HG03045 (cell line): ENCODE measurements around the gene ACAA1.
"Not testable (repeated sequence)": the region's sequence is repeated elsewhere in the genome, so short reads cannot be mapped to it uniquely, and the experiment has no call there.

Experiments
- ATAC-seq: cut with Tn5 transposase; IDR thresholded peaks from one replicate; pipeline ENCODE4 v1.9.1; 2021; ENCODE audit warnings: mild to moderate bottlenecking, moderate library complexity; ENCODE audit not compliant: unreplicated experiment

Gene ACAA1

GRCh38 chr3:38137615-38138348, 855 bp upstream of the ACAA1 start:
- no peak for ATAC-seq

DNA sequence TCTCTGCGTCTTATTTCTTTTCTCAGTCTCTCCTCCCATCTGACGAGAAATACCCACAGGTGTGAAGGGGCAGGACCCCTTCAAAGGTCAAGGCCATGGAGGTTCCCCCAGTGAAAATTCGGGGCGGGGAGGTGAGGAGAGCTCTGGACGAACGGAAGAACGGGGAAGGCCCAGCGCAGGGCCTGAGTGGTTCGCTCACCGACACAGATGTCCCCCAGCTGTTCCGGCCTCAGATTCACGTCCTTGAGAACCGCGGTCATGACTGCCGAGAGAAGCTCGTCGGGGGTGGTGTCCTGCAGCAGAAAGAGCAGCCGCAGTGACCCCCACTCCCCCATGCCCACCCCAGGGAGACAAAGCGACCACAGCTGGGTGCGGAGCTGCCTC, 542 bp downstream of the ACAA1 start:
- ATAC-seq = no peak

DNA sequence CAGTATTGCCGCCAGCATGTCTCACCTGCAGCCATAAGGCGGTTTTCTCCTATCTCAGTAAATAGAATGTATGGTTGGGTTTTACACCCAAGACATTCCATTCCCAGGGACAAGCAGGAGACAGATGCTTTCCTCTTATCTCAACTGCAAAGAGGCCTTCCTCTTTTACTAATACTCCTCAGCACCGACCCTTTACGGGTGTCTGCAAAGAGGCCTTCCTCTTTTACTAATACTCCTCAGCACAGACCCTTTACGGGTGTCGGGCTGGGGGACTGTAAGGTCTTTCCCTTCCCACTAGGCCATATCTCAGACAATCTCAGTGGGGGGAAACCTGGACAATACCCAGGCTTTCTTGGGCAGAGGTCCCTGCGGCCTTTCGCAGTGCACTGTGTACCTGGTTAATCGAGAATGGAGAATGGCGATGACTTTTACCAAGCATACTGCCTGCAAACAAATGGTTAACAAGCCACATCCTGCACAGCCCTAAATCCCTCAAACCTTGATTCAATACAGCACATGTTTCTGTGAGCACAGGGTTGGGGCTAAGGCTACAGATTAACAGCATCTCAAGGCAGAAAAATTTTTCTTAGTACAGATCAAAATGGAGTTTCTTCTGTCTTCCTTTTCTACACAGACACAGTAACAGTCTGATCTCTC, 1.2 kb downstream of the ACAA1 start:
- not testable (repeated sequence) for ATAC-seq

GRCh38 chr3:38134517-38135143, 2.3 kb downstream of the ACAA1 start:
- ATAC-seq = not testable (repeated sequence)

DNA sequence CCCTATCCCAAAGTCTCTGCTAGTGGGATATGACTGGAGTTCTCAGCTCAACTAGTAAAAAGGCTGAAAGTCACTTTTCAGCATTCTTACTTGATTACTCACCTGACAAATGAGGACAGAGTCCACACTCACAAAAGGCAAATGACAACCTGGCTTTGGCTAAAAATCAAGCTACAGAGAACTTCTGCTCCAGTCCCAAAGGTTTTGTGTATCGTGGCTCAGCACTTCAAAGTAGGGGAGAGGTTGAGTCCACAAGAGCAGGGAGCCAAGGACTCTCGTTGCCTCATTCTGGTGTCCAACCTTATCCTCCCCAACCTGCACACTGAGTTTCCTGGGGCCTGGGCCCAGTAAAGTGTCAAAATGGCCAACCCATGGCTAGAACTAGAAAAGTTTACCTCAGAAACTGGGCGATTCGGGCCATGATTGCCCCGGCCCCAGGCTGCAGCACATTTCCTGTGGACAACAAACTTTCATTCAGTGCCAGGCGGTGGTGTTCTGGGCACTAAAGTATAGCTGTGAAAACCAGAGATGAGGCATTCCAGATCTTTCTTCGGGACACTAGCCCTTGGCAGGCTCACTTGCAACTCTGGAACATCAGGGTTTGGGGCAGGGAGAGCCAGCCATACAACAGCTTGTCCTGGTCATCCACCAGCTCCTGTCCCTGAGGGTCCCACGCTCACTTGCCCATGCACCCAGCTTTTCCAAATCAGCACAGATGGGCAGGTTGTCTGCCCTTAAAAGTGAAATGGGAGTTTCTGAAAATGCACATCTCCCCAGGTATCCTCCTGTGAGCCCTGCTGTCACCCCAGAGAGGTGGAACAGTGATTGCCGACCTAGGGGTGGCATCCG, 3.1 kb downstream of the ACAA1 start:
- ATAC-seq = no peak

GRCh38 chr3:38133209-38133556, 3.7 kb downstream of the ACAA1 start:
- ATAC-seq = no peak

DNA sequence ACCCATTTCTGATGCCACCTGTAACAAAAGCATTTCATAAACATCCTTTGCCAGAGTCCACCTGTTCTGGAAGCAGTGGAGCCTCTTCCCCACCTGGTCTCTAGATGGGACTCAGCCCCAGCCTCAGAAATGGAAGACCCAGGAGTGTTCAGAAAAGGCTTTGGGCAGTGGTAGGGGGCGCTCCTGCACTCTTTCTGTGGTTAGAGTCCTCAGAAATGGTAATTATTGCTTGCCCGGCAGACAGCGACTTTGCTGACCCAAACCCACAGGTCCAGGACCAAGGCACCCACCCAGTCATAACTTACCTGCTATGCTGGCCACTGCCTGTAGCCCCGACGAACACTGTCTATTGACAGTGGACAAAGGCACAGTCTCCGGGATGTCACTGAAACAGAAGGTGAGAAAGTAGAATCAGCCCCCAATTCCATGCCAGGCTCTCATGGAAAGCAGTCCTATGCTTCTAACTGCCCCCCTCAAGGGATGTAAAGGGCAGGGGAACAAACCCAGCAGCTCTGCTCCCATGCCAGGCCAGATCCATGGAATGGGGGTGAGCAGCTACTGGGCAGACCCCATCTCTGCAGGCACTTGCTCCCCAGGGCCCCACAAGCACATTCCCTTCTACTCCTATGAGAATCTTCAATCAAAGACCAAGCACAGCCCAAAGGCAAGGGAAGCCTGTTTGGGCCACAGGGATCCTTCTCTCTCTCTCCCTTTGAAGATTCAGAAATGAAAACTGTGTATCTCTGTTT, 5.1 kb downstream of the ACAA1 start:
- ATAC-seq = no peak

DNA sequence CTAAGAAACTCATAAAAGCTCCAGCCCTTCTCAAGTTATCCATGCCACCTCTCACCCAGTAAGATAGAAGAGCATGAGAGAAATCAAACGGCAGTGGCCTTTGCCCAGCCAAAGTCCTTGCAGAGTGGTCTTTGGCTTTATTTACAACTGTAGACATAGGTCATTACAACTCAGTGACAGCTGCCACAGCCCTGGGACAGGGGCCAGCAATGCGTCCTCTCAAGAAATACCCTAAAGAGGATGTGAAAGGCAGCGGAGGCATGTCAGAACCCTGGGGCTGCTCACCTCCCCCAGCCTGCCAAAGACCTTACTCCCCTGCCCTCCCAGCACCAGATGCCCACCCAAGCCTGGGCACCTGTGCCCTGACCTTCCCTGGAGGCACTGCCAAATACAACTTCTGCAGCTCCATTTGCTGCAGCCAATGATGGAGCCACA, 6.3 kb downstream of the ACAA1 start:
- no peak for ATAC-seq

GRCh38 chr3:38129058-38129457, 7.9 kb downstream of the ACAA1 start:
- no peak for ATAC-seq

GRCh38 chr3:38128303-38128655, 8.6 kb downstream of the ACAA1 start:
- ATAC-seq = no peak

DNA sequence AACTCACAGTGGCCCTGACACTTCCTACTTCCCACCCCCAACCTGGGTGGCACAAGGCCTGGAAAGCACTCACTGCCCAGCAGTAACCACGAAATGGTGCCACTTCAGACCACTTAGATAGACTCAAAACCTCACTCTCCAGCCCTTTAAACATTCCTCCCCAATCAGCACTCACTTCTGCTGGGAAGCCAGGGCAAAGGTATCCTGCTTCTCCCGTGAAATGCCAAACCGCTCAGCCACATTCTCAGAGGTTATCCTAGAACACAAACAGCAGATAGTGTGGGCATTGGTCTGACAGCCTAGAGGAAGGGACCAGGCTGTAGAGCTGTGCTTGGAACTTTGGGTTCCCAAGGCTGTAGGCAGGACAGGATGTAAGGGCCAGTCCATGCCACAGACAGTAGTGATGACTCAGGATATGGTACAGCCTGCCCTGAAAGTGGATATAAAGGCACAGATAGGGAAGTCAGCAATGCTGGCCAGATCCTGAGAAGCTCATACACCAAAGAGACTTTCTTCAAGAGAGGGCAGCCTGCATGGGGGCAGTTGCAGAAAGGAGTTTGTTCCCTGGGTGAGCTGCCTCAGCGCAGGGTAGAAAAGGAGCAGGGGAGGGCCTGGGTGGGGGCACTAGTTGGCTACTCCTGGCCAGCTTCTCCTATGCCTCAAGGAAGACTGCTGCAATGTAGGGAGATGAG, 9.2 kb downstream of the ACAA1 start:
- no peak for ATAC-seq

DNA sequence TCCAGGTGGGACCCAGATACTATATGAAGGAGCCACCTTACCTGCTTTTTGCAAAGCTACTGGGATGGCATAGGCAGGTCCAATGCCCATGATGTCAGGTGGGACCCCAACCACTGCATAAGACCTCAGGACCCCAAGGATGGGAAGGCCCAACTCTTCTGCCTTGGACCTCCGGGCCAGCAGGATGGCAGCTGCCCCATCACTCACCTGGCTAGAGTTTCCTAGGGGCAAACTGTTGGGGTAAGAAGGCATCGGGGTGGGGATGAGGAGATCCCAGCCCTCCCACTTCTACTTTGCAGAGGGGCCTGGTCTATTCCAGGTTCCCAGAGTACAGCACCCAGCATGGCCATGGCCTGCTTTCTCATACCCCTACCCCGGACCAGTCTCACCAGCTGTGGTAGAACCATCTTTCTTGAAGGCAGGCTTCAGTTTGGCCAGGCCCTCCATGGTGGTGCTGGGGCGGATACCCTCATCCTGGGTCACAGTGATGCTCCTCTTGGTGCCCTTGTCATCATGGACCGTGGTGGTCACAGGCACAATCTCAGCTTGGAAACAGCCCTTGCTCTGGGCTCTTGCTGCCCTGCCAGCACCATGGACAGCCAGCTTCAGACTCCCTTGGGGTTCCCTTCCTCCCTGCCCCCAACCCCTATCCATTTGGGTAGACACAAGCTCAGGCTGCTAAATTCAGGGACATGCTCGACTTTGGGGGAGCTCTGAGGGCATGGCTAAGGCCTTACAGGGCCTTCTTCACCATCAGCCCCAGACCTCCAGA, 10.6 kb downstream of the ACAA1 start:
- ATAC-seq = no peak

GRCh38 chr3:38125305-38126120, 11.4 kb downstream of the ACAA1 start:
- ATAC-seq = no peak

DNA sequence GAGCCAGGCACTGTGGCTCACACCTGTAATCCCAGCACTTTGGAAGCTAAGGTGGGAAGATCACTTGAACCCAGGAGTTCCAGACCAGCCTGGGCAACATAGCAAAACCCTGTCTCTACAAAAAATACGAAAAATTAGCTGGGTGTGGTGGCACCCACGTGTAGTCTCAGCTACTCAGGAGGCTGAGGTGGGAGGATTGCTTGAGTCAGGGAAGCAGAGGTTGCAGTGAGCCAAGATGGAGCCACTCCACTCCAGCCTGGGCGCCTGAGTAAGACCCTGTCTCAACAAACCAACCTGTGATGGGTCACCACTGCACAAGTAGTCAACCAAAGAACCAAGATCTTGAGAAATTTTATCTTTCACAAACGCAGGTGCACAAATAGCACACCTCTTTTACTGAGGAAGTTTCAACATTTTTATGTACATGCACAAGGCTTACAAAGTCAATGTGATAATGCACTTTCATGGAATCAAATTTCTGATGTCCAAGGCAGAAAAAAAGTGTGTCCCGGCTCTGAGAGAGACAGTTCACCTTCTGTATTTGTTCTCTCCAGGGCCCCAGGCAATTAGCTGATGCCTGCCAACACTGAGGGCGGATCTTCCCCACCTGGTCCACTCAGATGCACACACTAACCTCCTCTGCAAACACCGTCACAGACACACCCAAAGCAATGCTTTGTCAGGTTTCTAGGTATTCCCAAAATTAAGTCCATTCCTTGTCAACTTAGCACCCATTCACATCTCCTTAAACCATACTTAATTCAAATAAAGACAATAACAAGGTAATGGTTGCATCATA, 12.4 kb downstream of the ACAA1 start:
- no peak for ATAC-seq

- no peak for ATAC-seq
These were observed 14.1 kb downstream of the ACAA1 start for GRCh38 chr3:38122712-38123290.

DNA sequence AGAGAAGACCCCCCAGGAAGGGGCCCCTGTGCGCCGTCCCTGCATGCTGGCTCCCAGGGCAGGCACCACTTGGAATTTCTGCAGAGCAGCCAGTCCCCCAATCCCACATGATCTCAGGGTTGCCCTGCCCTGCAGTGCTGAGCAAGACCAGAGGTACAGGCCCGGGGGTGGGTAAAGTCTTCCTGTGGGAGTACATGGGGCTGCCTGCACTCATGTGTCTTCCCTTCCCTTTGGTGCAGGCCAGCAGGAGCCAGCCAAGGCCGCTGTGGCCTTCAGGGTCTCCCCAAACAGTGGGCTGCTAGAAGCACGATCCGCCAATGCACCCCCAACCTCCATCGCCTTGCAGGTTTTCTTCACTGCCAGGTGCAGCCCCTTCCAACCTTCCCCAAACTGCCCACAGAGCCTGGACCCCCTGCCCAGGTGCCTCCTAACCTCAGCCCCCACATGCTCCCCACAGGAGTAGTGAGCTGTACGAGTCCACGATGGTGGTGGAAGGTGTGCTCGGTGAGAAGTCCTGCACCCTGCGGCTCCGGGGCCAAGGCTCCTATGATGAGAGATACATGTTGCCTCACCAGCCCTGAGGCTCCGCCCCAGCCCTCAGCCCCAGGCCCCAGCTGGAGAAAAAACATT, 15.0 kb downstream of the ACAA1 start:
- ATAC-seq = no peak

- ATAC-seq = no peak
These were observed 15.5 kb downstream of the ACAA1 start for GRCh38 chr3:38121451-38121831.
